BJ (cell line): Measurements from ENCODE around the gene MMP15. TPM values are rescaled to one million over a fixed set of nuclear protein-coding genes. Genes with fewer than 3 reads are reported as not detected.
A peak's percentile ranks its signal among the peaks of the same experiment; 100 is the strongest.

Experiments
- CTCF ChIA-PET: fragments of 350-600 bp; formaldehyde crosslinking; extraction: SDS; loops from one replicate; lab custom pipeline; 2021; ENCODE audit warnings: antibody characterized with exemption, inconsistent platforms; lab: Yijun Ruan, JAX
- POLR2A ChIA-PET: fragments of 300-600 bp; sonication (Branson Sonifier 250); formaldehyde crosslinking; extraction: SDS; loops from one replicate; lab custom pipeline; 2021; ENCODE audit warnings: antibody characterized with exemption; lab: Charles Lee
- DNase-seq: peaks from one replicate; pipeline ENCODE4 v3.0.0-alpha.2; 2011; ENCODE audit warnings: low read depth
- H3K27me3 ChIP-seq: 2 replicates; pipeline ENCODE4 v1.6.0; 2011; ENCODE audit warnings: low read length; ENCODE audit not compliant: control insufficient read depth, insufficient read depth
- H3K36me3 ChIP-seq: 2 replicates; pipeline ENCODE4 v1.5.1; 2011; ENCODE audit warnings: low read length; ENCODE audit not compliant: control insufficient read depth, insufficient read depth
- H3K4me3 ChIP-seq: 2 replicates; pipeline ENCODE4 v1.5.1; 2011; ENCODE audit warnings: low read depth, mild to moderate bottlenecking, control low read depth, low read length
- polyA plus RNA-seq: library from polyadenylated mRNA; depleted of rRNA; stranded (reverse); fragments of >200 nt; gene quantifications from 2 replicates; pipeline ENCODE4 v1.2.3, GENCODE V29; 2011
- TF ChIP-seq, protein P1 (sequence below): IDR thresholded peaks from 2 replicates; pipeline ENCODE4 v1.5.1; 2011; ENCODE audit warnings: low read depth, mild to moderate bottlenecking, control low read depth, inconsistent platforms, low read length, moderate library complexity; ENCODE audit not compliant: insufficient read depth

MMP15 gene
- polyA plus RNA-seq, 1 experiment: 1.1 TPM

DNA sequence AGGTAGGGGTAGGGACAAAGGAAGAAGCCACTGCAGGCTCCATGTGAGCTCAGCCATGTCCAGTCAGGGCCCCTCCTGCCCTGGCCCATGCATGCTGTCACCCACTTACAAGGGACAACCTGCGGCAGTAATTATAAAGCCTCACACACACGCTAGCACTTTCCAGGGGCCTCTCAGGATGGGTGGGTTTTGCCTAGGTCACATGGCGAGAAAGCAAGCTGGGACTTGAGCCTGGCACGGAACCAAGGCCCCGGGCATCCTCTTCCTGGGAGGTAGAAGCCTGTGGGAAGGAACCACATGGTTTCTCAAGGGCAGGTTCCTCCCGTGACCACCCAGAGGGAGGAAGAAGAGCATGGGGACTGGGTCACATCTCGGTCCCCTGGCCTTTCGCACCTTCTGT is 32.1 kb upstream of the MMP15 start:
- H3K27me3 ChIP-seq: no peaks in the 10 kb centered on the region
- H3K4me3 ChIP-seq: no peak overlapping the region
- ChIA-PET CTCF (interaction anchor here (0.8 to 1.8 kb wide), 3 partner anchors 87 to 135 kb away, joined by 3 to 5 read pairs (median 3); no protein-coding TSS in a partner anchor), POLR2A (no interaction called here)
- DNase-seq: no peak
- TF ChIP-seq, protein P1, sequence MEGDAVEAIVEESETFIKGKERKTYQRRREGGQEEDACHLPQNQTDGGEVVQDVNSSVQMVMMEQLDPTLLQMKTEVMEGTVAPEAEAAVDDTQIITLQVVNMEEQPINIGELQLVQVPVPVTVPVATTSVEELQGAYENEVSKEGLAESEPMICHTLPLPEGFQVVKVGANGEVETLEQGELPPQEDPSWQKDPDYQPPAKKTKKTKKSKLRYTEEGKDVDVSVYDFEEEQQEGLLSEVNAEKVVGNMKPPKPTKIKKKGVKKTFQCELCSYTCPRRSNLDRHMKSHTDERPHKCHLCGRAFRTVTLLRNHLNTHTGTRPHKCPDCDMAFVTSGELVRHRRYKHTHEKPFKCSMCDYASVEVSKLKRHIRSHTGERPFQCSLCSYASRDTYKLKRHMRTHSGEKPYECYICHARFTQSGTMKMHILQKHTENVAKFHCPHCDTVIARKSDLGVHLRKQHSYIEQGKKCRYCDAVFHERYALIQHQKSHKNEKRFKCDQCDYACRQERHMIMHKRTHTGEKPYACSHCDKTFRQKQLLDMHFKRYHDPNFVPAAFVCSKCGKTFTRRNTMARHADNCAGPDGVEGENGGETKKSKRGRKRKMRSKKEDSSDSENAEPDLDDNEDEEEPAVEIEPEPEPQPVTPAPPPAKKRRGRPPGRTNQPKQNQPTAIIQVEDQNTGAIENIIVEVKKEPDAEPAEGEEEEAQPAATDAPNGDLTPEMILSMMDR: no peak
- H3K36me3 ChIP-seq: peaks cover 32% of the 10 kb centered on the region

GRCh38 chr16:57993897-57994296 is 31.7 kb upstream of the MMP15 start:
- peaks cover 32% of the 10 kb centered on the region for H3K36me3 ChIP-seq
- no peak for DNase-seq
- no peaks in the 10 kb centered on the region for H3K27me3 ChIP-seq
- H3K4me3 ChIP-seq: no peak overlapping the region
- POLR2A ChIA-PET: no interaction called here
- CTCF ChIA-PET: interaction anchor here (0.8 to 1.8 kb wide), 3 partner anchors 87 to 134 kb away, joined by 3 to 5 read pairs (median 3); no protein-coding TSS in a partner anchor
- TF ChIP-seq, protein P1: no peak

GRCh38 chr16:57994361-57994760 is 31.2 kb upstream of the MMP15 start:
- Histone ChIP-seq H3K4me3 (no peak overlapping the region), H3K36me3 (peaks cover 32% of the 10 kb centered on the region), H3K27me3 (no peaks in the 10 kb centered on the region)
- DNase-seq: no peak
- POLR2A ChIA-PET: no interaction called here
- CTCF ChIA-PET: interaction anchor here (1.1 to 1.8 kb wide), 2 partner anchors 88 to 134 kb away, joined by 3 to 5 read pairs; no protein-coding TSS in a partner anchor
- TF ChIP-seq, protein P1: no peak

DNA sequence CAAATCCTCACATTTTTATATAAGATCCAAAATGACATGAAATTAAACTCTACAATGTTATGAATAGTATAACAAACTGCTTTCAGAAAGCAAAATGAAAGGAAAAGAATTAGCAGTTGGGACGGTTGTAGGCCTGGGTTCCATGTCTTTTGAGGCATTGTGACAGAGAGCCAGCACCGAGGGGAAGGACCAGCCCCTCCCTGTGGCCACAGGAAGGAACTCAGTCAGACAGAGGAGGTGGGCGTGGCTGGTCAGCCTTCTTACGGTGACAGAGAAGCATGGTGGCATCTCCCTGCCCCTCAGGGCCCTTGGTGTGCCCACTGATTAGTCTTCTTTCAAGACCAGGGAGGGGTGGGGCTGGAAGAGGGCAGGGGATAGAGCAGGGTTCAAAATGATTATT is 30.8 kb upstream of the MMP15 start:
- ChIA-PET POLR2A (no interaction called here), CTCF (no interaction called here)
- Histone ChIP-seq H3K36me3 (peaks cover 32% of the 10 kb centered on the region), H3K27me3 (no peaks in the 10 kb centered on the region), H3K4me3 (no peak overlapping the region)
- no peak for DNase-seq
- TF ChIP-seq, protein P1: peak; percentile 50

DNA sequence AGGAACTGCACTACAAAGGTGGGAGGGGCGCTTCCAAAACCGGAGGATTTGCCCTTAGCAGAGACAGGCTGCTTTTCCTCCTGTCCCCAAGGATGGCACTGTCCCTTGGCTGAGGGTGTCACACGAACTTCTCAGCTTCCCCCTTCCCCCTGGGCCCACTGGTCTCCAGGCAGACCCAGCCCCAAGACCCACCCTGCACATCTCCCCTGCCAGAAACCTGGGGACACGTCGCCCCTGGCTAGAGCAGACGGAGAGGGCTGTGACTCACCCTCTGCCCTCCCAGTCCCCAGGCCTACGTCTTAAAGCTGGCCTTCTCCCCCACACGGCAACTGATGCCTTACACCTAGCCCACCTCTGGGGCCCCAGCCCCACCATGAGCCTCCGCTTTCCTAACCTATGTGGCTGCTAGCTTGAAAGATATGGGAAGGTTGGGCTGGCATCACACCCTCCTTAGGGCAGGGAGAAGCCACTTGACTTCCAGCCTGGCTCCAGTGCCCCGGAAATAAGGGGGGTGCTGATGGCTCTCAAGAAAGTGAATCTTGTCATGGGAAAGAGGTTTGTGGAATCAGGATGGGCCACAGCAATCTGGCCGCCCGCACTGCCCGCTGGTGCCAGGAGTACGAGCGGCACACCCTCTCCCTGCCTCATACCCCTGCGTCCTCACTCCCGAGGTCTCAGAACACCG is 29.7 kb upstream of the MMP15 start:
- H3K4me3 ChIP-seq: no peak overlapping the region
- H3K27me3 ChIP-seq: no peaks in the 10 kb centered on the region
- TF ChIP-seq, protein P1: no peak
- POLR2A ChIA-PET: no interaction called here
- peaks cover 32% of the 10 kb centered on the region for H3K36me3 ChIP-seq
- CTCF ChIA-PET: interaction anchor here (0.6 kb wide), 1 partner anchor 12 kb away, joined by 3 read pairs; no protein-coding TSS in a partner anchor
- no peak for DNase-seq
